Measurements from ENCODE around the gene TRAPPC5.
"Not testable (repeated sequence)": the region's sequence is repeated elsewhere in the genome, so short reads cannot be mapped to it uniquely, and the experiment has no call there.

TRAPPC5 gene

DNA sequence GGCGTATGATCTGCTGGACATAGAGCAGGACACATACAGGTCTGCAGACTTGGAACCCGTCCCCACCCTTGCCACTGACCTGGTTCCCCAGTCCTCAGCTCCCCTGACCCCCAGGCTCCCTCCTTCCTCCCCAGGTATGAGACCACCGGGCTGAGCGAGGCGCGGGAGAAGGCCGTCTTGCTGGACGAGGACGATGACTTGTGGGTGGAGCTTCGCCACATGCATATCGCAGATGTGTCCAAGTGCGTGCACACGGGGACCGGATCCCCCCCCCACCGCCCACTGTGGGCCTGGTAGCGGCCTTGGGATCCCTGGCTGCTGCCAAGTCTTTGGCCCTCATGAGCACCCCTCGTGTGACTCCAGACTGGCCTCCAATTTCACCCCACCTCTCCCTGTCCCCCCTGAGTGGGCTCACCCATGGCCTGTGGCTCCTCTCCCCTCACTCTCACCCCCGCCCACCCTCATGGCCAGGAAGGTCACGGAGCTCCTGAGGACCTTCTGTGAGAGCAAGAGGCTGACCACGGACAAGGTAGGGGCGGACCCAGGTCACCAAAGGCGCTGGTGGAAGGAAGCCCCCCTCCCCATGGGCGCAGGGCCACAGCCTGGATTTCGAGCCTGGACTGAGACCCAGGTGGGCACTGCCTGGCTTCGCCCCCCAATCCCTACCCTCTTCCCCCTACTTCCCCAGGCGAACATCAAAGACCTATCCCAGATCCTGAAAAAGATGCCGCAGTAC is 38.2 kb upstream of the TRAPPC5 start:
- Mint-ChIP-seq H3K36me3 (peaks cover 18% of the 10 kb centered on the region), H3K27ac (no peak overlapping the region)

DNA sequence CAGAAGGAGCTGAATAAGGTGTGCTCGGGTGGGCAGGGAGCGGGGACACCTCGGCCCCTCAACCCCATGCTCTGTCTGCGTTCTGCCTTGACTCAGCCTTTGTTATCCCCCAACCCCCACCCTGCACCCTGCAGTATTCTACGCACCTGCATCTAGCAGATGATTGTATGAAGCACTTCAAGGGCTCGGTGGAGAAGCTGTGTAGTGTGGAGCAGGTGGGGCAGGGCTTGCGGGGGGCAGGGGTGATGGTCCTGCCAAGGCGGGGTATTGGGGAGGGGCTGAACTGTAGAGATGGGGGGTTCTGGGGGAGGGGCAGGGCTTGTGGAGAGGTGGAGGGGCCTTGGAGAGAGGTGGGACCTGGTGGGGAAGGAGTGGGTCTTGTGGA is 37.6 kb upstream of the TRAPPC5 start:
- DNase-seq (ENCODE audit: low spot score in 2 of 2): no peak
- ATAC-seq (ENCODE audit: low read depth): no peak

More for the DNA sequence above, 38.2 kb upstream of the TRAPPC5 start:
- ATAC-seq (ENCODE audit: low read depth) (no peak), DNase-seq (ENCODE audit: low spot score in 2 of 2) (no peak)
- Mint-ChIP-seq H3K4me1 (peaks cover 21% of the 10 kb centered on the region), H3K27me3 (no peaks in the 10 kb centered on the region), H3K9me3 (peaks cover 1% of the 10 kb centered on the region), H3K4me3 (no peak overlapping the region)

DNA sequence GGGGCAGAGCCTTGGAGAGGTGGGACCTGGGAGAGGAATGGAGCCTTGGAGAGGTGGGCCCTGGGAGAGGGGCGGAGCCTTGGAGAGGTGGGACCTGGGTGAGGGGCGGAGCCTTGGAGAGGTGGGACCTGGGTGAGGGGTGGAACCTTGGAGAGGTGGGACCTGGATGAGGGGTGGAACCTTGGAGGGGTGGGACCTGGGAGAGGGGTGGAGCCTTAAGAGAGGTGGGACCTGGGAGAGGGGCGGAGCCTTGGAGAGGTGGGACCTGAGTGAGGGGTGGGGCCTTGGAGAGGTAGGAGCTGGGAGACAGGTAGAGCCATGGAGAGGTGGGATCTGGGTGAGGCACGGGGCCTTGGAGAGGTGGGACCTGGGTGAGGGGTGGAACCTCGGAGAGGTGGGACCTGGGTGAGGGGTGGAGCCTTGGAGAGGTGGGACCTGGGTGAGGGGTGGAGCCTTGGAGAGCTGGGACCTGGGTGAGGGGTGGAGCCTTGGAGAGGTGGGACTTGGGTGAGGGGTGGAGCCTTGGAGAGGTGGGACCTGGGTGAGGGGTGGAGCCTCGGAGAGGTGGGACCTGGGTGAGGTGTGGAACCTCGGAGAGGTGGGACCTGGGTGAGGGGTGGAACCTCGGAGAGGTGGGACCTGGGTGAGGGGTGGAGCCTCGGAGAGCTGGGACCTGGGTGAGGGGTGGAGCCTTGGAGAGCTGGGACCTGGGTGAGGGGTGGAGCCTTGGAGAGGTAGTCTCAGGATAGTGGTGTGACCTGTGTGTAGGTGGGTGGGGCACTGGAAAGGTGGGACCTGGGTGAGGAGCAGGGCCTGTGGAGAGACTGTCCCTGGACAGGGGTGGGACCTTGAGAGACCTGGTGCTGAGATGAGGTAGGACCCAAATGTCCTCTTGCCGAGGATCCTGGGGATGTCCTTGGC is 36.7 kb upstream of the TRAPPC5 start:
- H3K9me3 Mint-ChIP-seq; H3K4me3 Mint-ChIP-seq; H3K27ac Mint-ChIP-seq; DNase-seq (ENCODE audit: low spot score in 2 of 2); H3K27me3 Mint-ChIP-seq; ATAC-seq (ENCODE audit: low read depth): not testable (repeated sequence)
- Mint-ChIP-seq H3K36me3 (peaks cover 20% of the 10 kb centered on the region), H3K4me1 (peaks cover 19% of the 10 kb centered on the region)

More for the DNA sequence above, 37.6 kb upstream of the TRAPPC5 start:
- H3K9me3 Mint-ChIP-seq: peaks cover 1% of the 10 kb centered on the region
- no peak overlapping the region for H3K27ac Mint-ChIP-seq
- H3K27me3 Mint-ChIP-seq: no peaks in the 10 kb centered on the region
- peaks cover 20% of the 10 kb centered on the region for H3K36me3 Mint-ChIP-seq
- peaks cover 21% of the 10 kb centered on the region for H3K4me1 Mint-ChIP-seq
- no peak overlapping the region for H3K4me3 Mint-ChIP-seq

DNA sequence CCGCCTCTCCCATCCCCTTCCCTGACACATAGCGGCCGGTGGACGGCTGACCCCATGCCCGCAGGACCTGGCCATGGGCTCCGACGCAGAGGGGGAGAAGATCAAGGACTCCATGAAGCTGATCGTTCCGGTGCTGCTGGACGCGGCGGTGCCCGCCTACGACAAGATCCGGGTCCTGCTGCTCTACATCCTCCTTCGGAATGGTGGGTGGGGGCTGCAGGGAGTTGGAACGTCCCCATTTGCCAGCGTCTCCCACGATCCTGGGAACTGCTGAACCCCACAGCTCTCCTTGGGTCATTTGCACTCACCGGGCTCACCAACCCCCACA is 36.1 kb upstream of the TRAPPC5 start:
- peaks cover 1% of the 10 kb centered on the region for H3K9me3 Mint-ChIP-seq
- no peaks in the 10 kb centered on the region for H3K27me3 Mint-ChIP-seq
- no peak for DNase-seq (ENCODE audit: low spot score in 2 of 2)
- H3K36me3 Mint-ChIP-seq: peaks cover 20% of the 10 kb centered on the region
- no peak overlapping the region for H3K27ac Mint-ChIP-seq
- H3K4me3 Mint-ChIP-seq: no peak overlapping the region
- H3K4me1 Mint-ChIP-seq: peaks cover 17% of the 10 kb centered on the region
- no peak for ATAC-seq (ENCODE audit: low read depth)

DNA sequence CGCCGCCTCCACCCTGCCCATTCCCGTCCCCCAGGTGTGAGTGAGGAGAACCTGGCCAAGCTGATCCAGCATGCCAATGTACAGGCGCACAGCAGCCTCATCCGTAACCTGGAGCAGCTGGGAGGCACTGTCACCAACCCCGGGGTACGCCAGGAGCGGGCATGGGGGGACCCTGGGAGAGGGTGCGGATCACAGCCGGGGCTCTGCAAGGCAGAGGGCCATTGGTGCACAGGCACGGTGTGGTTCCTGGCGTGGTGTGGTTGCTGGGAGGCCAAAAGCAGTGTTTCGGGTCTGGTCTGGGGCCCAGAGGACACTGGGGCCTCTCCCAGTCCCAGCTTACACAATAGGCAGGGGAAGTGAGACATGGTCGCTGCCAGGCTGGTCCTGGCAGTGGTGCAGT is 35.5 kb upstream of the TRAPPC5 start:
- H3K27me3 Mint-ChIP-seq: no peaks in the 10 kb centered on the region

DNA sequence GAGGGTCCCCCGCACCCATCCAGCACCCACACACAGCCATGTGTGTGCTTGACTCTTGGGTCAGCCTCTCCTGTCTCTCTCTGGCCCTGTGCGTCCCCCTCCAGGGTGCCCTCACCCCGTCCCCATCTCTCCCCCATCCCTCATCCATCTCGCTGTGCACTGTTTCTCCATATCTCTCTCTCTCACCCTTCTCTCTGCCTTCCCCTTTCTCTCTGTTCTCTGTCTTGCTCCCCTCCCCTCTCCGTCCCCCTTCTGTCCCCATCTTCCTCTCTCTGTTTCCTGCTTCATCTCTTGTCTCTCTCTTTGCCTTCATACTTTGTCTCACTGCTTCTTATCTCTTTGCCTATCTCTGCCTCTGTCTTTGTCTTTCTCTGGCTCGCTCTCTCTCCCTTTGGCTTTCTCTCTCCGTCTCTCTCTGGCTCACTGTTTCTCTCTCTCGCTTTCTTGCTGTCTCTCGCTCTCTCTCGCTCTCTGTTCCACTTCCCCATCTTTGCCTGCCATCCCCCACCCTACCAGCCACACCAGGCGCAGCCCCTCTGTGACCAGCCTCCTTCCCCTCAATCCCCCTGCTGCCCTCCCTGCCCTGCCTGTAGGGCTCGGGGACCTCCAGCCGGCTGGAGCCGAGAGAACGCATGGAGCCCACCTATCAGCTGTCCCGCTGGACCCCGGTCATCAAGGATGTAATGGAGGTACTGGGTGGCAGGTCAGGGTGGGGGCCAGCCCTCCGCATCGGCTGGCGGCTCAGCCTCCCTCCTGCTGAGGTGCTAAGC is 34.8 kb upstream of the TRAPPC5 start:
- ATAC-seq (ENCODE audit: low read depth) (no peak), DNase-seq (ENCODE audit: low spot score in 2 of 2) (no peak)
- Mint-ChIP-seq H3K9me3 (no peaks in the 10 kb centered on the region), H3K4me1 (peaks cover 7% of the 10 kb centered on the region), H3K27ac (peak overlapping the region; percentile 15), H3K4me3 (no peak overlapping the region), H3K27me3 (no peaks in the 10 kb centered on the region), H3K36me3 (peaks cover 12% of the 10 kb centered on the region)

More for the DNA sequence above, 35.5 kb upstream of the TRAPPC5 start:
- peaks cover 15% of the 10 kb centered on the region for H3K36me3 Mint-ChIP-seq
- peaks cover 10% of the 10 kb centered on the region for H3K4me1 Mint-ChIP-seq
- no peak overlapping the region for H3K4me3 Mint-ChIP-seq
- no peaks in the 10 kb centered on the region for H3K9me3 Mint-ChIP-seq
- ATAC-seq (ENCODE audit: low read depth) (no peak), DNase-seq (ENCODE audit: low spot score in 2 of 2) (no peak)
- no peak overlapping the region for H3K27ac Mint-ChIP-seq

DNA sequence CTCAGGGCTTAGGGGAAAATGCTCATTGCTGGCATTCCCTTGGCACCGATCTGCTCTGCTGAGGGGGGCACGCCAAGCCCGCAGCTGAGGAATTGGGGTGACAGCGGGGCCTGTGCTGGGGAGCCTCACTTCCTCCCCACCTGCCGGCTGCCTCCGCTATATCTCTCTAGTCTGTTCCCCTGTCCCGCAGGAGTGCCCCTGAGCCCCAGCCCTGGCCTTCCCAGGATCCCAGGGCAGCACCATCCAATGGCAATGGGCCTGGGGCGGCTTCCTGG is 34.3 kb upstream of the TRAPPC5 start:
- H3K4me1 Mint-ChIP-seq: peaks cover 7% of the 10 kb centered on the region
- H3K27ac Mint-ChIP-seq: no peak overlapping the region
- no peaks in the 10 kb centered on the region for H3K27me3 Mint-ChIP-seq
- H3K4me3 Mint-ChIP-seq: no peak overlapping the region
- H3K36me3 Mint-ChIP-seq: peaks cover 12% of the 10 kb centered on the region
- ATAC-seq (ENCODE audit: low read depth) (no peak), DNase-seq (ENCODE audit: low spot score in 2 of 2) (no peak)
- no peaks in the 10 kb centered on the region for H3K9me3 Mint-ChIP-seq

DNA sequence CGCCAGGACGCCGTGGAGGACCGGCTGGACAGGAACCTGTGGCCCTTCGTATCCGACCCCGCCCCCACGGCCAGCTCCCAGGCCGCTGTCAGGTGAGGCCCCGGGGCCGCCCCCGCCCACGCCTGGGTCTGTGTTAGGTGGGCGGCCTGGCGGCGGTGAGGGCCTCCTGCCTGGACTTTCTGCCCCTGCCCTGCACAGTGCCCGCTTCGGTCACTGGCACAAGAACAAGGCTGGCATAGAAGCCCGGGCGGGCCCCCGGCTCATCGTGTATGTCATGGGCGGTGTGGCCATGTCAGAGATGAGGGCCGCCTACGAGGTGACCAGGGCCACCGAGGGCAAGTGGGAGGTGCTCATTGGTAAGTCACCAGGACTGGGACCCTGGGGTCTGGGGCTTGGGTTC is 33.5 kb upstream of the TRAPPC5 start:
- Mint-ChIP-seq H3K27me3 (no peaks in the 10 kb centered on the region), H3K27ac (no peak overlapping the region), H3K9me3 (no peaks in the 10 kb centered on the region), H3K36me3 (peaks cover 12% of the 10 kb centered on the region), H3K4me1 (peaks cover 9% of the 10 kb centered on the region), H3K4me3 (no peak overlapping the region)
- no peak for ATAC-seq (ENCODE audit: low read depth)
- DNase-seq (ENCODE audit: low spot score in 2 of 2): no peak

DNA sequence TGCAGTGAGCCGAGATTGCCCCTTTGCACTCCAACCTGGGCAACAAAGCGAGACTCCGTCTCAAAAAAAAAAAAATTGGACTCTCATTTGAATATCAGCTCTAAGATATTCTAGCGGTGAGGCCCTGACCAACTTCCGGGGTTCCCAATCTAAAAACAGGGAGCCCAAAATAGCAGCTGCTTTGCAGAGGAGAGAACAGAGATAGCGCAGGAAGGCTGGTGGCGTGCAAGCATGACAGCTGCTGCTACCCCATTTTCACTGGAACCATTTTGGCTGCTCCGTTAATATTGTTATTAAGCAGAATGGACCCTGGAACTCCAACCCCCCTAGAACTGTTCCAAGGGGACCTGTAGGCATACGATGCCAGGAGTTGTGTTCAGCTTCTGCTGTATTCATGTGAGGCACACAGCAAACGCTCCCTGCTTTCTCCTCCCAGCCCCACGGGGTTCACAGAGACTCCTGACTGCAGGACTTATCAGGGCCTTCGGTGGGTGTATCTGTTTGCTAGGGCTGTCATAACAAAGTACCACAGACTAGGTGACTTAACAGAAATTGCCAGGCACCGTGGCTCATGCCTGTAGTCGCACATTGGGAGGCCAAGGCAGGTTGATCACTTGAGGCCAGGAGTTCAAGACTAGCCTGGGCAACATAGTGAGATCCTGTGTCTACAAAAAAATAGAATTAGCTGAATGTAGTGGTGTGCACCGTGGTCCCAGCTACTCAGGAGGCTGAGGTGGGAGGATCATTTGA is 32.2 kb upstream of the TRAPPC5 start:
- DNase-seq (ENCODE audit: low spot score in 2 of 2) (no peak), ATAC-seq (ENCODE audit: low read depth) (no peak)
- H3K36me3 Mint-ChIP-seq: peaks cover 12% of the 10 kb centered on the region
- H3K4me1 Mint-ChIP-seq: peaks cover 11% of the 10 kb centered on the region
- H3K27me3 Mint-ChIP-seq: no peaks in the 10 kb centered on the region
- no peaks in the 10 kb centered on the region for H3K9me3 Mint-ChIP-seq
- no peak overlapping the region for H3K27ac Mint-ChIP-seq
- H3K4me3 Mint-ChIP-seq: no peak overlapping the region

DNA sequence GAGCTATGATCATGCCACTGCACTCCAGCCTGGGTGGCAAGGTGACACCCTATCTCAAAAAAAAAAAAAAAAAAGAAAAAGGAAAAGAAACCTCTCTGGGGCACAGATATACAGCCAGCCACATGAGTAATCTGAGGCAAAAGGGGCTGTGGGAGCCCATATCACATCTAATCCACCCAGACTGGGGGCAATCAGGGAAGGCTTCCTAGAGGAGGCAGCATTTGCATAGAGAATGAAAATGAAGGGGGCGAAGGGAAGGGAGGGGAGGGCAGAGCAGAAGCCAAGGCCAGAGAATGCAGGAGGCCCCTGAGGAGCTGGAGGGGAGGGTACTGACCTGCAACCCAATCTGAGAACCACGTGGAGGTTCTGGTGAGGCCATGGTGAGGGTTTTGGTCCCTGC is 30.5 kb upstream of the TRAPPC5 start:
- peaks cover 11% of the 10 kb centered on the region for H3K4me1 Mint-ChIP-seq
- H3K36me3 Mint-ChIP-seq: peaks cover 8% of the 10 kb centered on the region
- no peaks in the 10 kb centered on the region for H3K27me3 Mint-ChIP-seq
- no peaks in the 10 kb centered on the region for H3K9me3 Mint-ChIP-seq
- no peak overlapping the region for H3K27ac Mint-ChIP-seq
- ATAC-seq (ENCODE audit: low read depth): no peak
- H3K4me3 Mint-ChIP-seq: no peak overlapping the region
- no peak for DNase-seq (ENCODE audit: low spot score in 2 of 2)

DNA sequence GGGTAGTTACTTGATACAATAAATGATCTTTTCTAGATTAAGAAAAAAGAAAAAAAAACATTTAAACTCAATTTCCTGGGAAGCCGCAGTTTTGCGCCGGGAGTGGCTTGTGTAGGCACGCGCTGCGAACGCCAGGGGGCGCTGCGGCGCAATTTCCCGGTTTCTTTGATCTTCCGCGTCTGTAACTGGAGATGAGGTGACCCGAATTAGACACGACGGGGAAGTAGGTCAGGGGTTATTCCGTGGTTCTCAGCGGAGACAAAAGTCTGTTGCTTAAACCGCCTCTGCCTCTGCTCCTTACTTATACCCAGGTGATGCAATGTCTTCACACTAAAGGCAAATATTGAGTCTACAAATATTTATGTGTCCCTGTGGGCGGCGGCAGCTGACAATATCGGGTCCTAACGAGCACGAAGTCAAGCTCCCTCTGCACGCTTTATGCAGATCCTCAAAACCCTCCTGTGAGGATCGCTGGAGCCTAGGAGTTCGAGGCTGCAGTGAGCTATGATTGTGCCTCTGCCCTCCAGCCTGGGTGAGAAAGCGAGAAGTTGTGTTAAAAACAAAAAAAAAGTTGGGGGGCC is 28.5 kb upstream of the TRAPPC5 start:
- Mint-ChIP-seq H3K9me3 (no peaks in the 10 kb centered on the region), H3K4me1 (peaks cover 7% of the 10 kb centered on the region), H3K27ac (peak overlapping the region; percentile 45), H3K36me3 (peaks cover 2% of the 10 kb centered on the region), H3K4me3 (peak overlapping the region; percentile 80), H3K27me3 (no peaks in the 10 kb centered on the region)
- ATAC-seq (ENCODE audit: low read depth): peak; percentile 95
- peak; percentile 83 to 85 for DNase-seq (ENCODE audit: low spot score in 2 of 2)

DNA sequence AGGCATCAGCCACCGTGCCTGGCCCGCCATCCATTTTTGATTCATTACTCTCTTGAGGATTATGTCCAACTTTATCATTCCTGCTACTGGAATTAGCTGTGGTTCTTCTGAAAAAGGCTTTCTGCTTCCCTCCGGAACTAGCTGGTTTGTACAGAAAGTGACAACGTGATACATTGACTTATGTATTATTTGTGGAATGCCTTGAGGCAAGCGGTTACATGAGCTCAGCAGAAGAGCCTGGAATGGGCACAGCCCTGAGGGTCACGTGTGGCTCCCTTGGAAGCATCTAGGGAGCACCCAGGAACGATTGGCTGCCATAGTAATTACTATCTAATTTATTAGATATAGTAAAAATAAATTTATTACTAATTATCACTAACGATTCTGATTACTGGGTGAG is 26.2 kb upstream of the TRAPPC5 start:
- Mint-ChIP-seq H3K9me3 (no peaks in the 10 kb centered on the region), H3K36me3 (no peaks in the 10 kb centered on the region), H3K27me3 (no peaks in the 10 kb centered on the region), H3K4me1 (peaks cover 11% of the 10 kb centered on the region), H3K4me3 (no peak overlapping the region), H3K27ac (no peak overlapping the region)
- ATAC-seq (ENCODE audit: low read depth) (no peak), DNase-seq (ENCODE audit: low spot score in 2 of 2) (no peak)

DNA sequence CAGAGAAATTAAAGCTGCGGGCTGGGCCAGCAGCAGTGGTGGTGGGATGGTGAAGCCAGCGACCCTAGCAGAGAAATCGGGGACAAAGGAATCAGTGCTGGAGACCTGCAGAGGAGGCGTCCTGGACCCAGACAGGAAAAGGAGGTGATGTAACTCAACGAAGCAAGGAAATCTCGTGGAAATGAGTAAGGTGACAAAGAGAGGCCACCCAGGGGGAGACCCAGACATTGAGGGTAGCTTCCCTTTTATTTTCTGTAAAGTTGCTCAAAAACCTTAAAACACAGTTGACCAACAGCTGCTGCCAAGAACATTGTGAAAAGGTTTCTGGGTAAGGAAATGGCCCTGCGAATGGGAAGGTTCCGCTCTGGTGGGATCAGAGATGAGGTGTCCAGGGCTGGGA is 25.1 kb upstream of the TRAPPC5 start:
- H3K9me3 Mint-ChIP-seq: no peaks in the 10 kb centered on the region
- H3K4me1 Mint-ChIP-seq: peaks cover 11% of the 10 kb centered on the region
- no peak for DNase-seq (ENCODE audit: low spot score in 2 of 2)
- no peaks in the 10 kb centered on the region for H3K36me3 Mint-ChIP-seq
- no peak for ATAC-seq (ENCODE audit: low read depth)
- H3K4me3 Mint-ChIP-seq: no peak overlapping the region
- H3K27me3 Mint-ChIP-seq: no peaks in the 10 kb centered on the region
- H3K27ac Mint-ChIP-seq: no peak overlapping the region

Measured in memory B cell (primary cell).